Tibial artery (tissue), 4 donors: ENCODE data around the gene RBMS3.

Experiments
- DNase-seq, 2 donors: peaks; one replicate each; pipeline ENCODE4 v3.0.0-alpha.2; 2019
- H3K27ac ChIP-seq, 2 donors: fragments of 200-600 bp; sonication (generic) in 1 of 2; 1 replicate in 1 of 2; 2 replicates in 1 of 2; pipeline ENCODE4 v1.5.1; 2018 to 2019; ENCODE audit warnings: mild to moderate bottlenecking in 1 of 2
- H3K27me3 ChIP-seq, 2 donors: fragments of 200-600 bp; sonication (generic) in 1 of 2; one replicate each; pipeline versions ENCODE4 v1.5.1 to v1.6.0; 2016 to 2019
- H3K36me3 ChIP-seq, 3 donors: fragments of 200-600 bp; sonication (generic) in 2 of 3; one replicate each; pipeline ENCODE4 v1.5.1; 2016 to 2019; ENCODE audit warnings: mild to moderate bottlenecking in 2 of 3
- H3K4me1 ChIP-seq, 4 donors: fragments of 200-600 bp; sonication (generic) in 2 of 4; 1 replicate in 3 of 4; 2 replicates in 1 of 4; pipeline ENCODE4 v1.5.1; 2016 to 2019
- H3K4me3 ChIP-seq, 2 donors: fragments of 200-600 bp; sonication (generic) in 1 of 2; 1 replicate in 1 of 2; 2 replicates in 1 of 2; pipeline ENCODE4 v1.5.1; 2018 to 2019; ENCODE audit warnings: mild to moderate bottlenecking in 2 of 2
- H3K9me3 ChIP-seq, 3 donors: fragments of 200-600 bp; sonication (generic) in 1 of 3; one replicate each; pipeline ENCODE4 v1.5.1; 2016 to 2019
- CTCF ChIP-seq, 2 experiments: fragments of 200-600 bp in 1 of 2; fragments of 450-650 bp in 1 of 2; IDR thresholded peaks; one replicate each; pipeline ENCODE4 v1.5.1; 2017 to 2019; ENCODE audit warnings: antibody characterized with exemption in 2 of 2, mild to moderate bottlenecking in 1 of 2, moderate library complexity in 1 of 2
- intact Hi-C: fragments of 100-400 bp; cut with DNase I; formaldehyde crosslinking; loops from one replicate; pipeline ENCODE4 v1.15.0; 2023; ENCODE audit warnings: low total_unique reads

Gene RBMS3

GRCh38 chr3:29310865-29311264 lies 30.0 kb downstream of the RBMS3 start:
- no peak for DNase-seq
- intact Hi-C loops = no loop called here
- H3K9me3 ChIP-seq = no peaks in the 10 kb centered on the region
- no peak overlapping the region for H3K4me3 ChIP-seq
- peaks cover 0 to 75% (median 28%) of the 10 kb centered on the region in 4 donors for H3K4me1 ChIP-seq
- no peak for TF ChIP-seq CTCF (IDR thresholded peaks at IDR 0.05)
- H3K36me3 ChIP-seq = no peaks in the 10 kb centered on the region
- H3K27ac ChIP-seq = no peak overlapping the region
- no peaks in the 10 kb centered on the region for H3K27me3 ChIP-seq

GRCh38 chr3:29311795-29312194 lies 30.9 kb downstream of the RBMS3 start:
- H3K4me3 ChIP-seq = no peak overlapping the region
- no peaks in the 10 kb centered on the region for H3K27me3 ChIP-seq
- no peaks in the 10 kb centered on the region for H3K9me3 ChIP-seq
- no peaks in the 10 kb centered on the region for H3K36me3 ChIP-seq
- peak overlapping the region in 1 of 2 donors; percentile 51 for H3K27ac ChIP-seq
- TF ChIP-seq CTCF (IDR thresholded peaks at IDR 0.05) = no peak
- H3K4me1 ChIP-seq = peaks cover 0 to 78% (median 28%) of the 10 kb centered on the region in 4 donors
- intact Hi-C loops = no loop called here
- DNase-seq = no peak

- TF ChIP-seq CTCF (IDR thresholded peaks at IDR 0.05) = no peak
- DNase-seq = no peak
- Histone ChIP-seq H3K27ac (peak overlapping the region in 1 of 2 donors; percentile 51), H3K4me1 (peaks cover 0 to 78% (median 27%) of the 10 kb centered on the region in 4 donors), H3K36me3 (no peaks in the 10 kb centered on the region), H3K4me3 (no peak overlapping the region), H3K27me3 (no peaks in the 10 kb centered on the region), H3K9me3 (no peaks in the 10 kb centered on the region)
- intact Hi-C loops = no loop called here
These were observed 31.5 kb downstream of the RBMS3 start for GRCh38 chr3:29312395-29312794.

- H3K4me1 ChIP-seq = peaks cover 0 to 81% (median 28%) of the 10 kb centered on the region in 4 donors
- H3K27me3 ChIP-seq = no peaks in the 10 kb centered on the region
- no peak for DNase-seq
- H3K9me3 ChIP-seq = no peaks in the 10 kb centered on the region
- no peaks in the 10 kb centered on the region for H3K36me3 ChIP-seq
- TF ChIP-seq CTCF (IDR thresholded peaks at IDR 0.05) = no peak
- intact Hi-C loops = no loop called here
- peak overlapping the region; percentile 30 to 51 for H3K27ac ChIP-seq
- no peak overlapping the region for H3K4me3 ChIP-seq
These were observed 32.1 kb downstream of the RBMS3 start for GRCh38 chr3:29312960-29313452.

GRCh38 chr3:29313981-29314726 lies 33.3 kb downstream of the RBMS3 start:
- Histone ChIP-seq H3K27ac (peak overlapping the region; percentile 27 to 51), H3K4me3 (no peak overlapping the region), H3K36me3 (no peaks in the 10 kb centered on the region), H3K27me3 (no peaks in the 10 kb centered on the region), H3K4me1 (peaks cover 0 to 89% (median 28%) of the 10 kb centered on the region in 4 donors), H3K9me3 (no peaks in the 10 kb centered on the region)
- DNase-seq = no peak
- TF ChIP-seq CTCF (IDR thresholded peaks at IDR 0.05) = no peak
- intact Hi-C loops = no loop called here
